Epidermal melanocyte (primary cell): ENCODE measurements around the gene ABCA3.

Experiments used
- DNase-seq: peaks from one replicate; pipeline ENCODE4 v3.0.0; 2011; ENCODE audit warnings: low spot score; ENCODE audit not compliant: insufficient read length

Gene ABCA3

DNA sequence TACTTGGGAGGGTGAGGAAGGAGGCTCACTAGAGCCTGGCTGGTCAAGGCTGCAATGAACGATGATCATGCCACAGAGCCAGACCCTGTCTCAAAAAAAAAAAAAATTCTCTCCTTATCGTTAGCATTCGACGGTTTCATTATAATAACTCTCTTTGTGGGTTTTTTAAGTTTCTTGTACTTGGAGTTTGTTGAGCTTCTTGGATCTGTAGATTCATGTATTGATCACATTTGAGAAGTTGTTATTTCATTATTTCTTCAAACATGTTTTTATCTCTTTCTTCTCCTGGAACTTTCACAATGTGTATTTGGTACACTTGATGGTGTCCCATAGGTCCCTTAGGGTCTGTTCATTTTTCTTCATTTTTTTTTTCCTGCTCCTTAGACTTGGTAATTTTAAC lies 16.8 kb upstream of the ABCA3 start:
- DNase-seq, result no peak

DNA sequence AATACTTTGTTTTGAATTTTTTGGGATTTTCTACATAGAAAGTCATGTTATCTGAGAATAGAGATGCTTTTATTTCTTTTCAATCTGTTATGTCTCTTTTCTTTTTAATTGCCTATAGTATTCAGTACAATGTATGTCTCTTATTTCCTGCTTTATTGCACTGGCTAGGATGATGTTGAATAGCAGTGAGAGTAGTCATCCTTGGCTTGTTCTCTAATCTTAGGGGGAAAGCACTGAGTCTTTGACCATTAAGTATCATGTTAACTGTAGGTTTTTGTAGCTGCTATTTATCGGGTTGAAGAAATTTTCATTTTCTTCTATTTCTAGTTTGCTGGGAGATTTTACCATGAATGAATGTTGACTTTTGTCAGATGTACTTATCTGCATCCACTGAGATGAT lies 10.0 kb upstream of the ABCA3 start:
- DNase-seq, result no peak

DNA sequence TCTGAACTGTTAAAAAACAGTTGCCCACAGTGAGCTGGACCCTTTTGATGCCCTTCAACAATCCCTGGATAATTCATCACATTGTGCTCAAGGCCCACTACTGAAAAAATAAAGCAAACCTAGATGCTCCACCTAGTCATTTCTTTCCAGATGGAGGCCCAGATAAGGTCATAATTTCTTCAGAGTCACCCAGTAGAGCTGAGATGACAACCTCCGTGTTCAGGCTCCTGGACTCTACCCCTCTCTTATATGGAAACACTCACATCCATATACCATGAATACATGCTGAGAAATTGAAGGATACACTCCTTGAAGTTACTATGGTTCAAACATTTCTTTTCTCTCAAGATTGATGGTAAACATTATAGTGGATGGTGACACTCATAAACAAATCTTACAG lies 2.7 kb upstream of the ABCA3 start:
- DNase-seq, result no peak

DNA sequence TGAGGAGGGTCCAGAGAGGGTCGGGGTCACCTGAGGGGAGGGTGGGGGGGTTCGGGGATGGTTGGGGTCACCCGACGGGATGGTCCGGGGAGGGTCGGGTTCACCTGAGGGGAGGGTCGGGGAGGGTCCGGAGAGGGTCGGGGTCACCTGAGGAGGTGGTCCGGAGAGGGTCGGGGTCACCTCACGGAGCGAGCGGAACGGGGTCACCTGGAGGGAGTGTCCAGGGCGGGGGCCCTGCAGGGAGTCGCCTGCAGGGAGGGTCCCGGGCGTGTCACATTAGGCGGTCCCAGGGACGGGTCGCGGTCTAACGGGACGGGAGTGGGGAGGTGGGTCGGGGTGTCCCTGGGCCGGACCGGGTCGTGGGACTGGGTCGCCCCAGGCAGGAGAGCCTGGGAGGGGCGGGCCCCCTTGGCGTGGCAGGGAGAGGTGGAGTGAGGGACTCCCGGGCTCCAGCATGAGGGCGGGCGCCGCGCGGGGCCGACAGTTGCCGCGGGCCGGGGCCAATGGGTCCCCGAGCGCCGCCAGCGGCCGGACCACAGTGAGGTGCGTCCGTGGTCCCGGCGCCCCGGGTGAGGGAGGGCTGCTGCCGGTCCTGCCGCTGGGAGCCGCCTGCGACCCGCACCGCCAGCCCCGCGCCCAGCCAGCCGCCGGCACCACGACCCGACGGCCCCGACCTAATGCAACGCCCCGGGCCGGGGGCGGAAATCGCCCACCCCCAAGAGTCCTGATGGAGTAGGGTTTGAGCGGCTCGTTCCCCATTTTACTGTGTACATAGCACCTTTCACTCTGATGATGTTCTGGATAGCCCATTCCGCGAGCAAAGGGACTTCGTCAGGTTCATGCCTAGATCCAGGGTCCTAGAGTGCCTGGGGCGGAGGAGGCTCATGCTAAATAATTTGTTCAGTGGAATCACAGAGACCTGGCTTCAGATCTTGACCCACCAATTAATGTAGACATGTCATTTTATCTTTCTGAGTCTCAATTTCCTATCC lies 1.2 kb upstream of the ABCA3 start:
- no peak for DNase-seq

DNA sequence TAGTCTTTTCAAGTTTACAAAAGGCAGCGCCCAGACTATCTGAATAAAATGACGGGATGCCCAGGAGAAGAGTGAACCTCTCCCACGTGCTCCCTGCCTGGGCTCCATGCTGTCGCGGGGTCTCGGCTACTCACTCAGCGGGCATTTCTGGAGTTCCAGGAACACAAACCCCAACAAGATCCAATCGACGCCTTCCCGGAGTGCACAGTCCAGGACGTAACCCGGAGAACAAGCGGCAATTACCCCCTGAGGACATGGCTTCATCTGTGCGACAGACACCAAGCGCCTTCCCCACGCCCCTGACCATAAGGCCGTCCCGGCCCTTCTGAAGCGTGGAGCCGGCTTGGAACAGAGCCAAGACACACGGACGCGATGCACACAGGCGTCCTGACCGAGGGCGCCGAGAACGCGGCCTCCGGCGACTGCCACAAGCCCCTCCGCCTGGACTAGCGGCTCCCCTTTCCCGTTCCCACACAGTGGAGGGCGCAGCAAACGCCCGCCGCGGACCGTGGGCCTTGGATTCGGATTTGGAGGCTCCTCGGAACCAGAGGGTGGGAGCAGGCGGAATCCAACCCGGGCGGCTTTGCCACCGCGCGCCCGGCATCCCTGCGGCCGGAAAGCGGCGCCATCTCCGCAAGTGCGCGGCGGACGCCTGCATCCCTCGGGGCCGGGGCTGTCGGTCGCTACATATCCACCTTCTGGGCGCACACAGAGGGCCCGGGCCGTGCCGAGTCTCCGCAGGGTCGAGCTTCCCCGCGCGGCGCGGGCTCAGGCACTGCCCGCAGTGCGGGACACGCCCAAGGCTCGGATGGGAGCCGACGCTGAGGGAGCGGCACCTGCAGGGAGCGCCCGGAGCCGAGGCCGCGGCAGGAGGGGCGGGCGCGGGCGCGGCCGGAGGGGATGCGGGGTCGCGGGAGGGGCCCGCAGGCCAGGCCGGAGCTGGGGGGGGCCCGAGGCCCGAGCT lies 725 bp downstream of the ABCA3 start:
- no peak for DNase-seq

DNA sequence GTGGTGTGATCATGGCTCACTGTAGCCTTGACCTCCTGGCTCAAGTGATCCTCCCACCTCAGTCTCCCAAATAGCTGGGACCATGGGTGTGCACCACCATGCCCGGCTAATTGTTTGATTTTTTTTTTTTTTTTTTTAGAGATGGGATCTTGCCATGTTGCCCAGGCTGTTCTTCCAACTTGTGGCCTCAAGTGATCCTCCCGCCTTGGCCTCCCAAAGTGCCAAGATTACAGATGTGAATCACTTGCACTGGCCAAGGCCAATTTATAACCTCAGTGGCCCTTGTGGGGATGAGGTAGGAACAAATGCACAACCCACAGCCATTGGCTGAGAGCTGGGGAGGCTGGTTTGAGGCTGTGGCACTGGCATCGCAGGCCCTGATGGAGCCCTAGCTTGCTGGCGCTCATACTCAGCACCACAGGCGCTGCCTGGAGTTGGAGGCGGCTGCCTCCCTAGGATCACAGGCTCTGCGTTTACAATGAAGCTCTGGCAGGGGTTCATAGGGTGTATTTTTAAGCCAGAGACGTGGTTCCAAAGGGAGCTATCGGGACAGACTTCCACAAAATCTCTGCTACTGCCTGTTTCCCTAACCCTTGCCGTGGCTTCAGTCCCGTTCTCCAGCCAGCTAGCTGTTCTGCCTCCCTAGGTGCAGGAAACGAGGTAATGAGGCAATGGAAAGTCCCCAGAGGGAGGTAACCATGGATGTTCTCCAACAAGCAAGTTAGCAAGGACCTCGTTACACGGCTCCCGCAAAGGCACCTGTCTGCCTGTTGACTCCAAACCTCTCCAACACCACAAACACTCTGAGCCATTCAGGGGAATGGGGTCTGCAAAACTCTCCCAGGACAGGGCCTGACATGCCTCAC lies 2.9 kb downstream of the ABCA3 start:
- DNase-seq, result no peak

DNA sequence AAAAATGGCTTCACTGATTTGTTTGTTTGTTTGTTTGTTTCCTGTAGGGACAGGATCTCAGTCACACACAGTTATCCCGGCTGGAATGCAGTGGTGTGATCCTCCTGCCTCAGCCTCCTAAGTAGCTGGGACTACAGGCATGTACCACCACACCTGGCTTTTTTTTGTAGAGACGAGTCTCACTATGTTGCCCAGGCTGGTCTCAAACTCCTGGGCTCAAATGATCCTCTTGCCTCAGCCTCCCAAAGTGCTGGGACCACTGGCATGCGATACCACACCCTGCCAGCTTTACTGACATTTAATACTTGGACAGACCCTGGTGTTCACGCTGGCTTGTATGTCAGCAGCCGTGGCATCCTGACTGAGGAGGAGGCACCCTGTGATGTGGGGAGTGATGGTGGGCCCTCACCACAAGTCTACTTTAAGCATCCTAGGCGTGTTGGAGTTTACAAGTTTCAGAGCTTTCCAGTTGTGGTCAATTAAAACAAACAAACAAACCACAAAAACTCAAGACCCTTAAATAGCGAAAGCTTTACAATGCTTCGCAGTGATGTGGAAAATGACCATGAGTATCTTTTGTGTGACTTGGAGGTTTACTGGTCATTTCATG lies 5.1 kb downstream of the ABCA3 start:
- DNase-seq, result no peak

- no peak for DNase-seq
These were observed 6.7 kb downstream of the ABCA3 start for GRCh38 chr16:2333772-2334379.

DNA sequence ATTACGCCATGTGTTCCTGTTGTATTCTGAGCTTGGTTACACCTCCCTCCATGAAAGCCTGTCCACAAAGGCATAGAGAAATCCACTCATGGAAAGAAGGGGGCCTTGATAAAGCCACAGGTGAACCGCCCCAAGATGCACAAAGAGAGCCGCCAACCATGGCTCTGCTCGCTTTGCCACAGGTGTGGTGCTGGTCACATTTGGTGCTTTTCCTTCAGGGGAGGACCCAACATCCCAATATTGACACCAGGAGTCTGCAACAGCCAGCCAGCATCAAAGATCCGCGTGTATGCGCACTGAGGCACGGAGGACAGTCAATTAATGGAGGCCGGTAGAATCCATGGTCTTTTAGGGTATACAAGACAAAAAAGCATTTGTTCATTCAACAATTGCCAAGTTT lies 7.3 kb downstream of the ABCA3 start:
- no peak for DNase-seq

- DNase-seq, result no peak
These were observed 8.6 kb downstream of the ABCA3 start for GRCh38 chr16:2331931-2332267.

DNA sequence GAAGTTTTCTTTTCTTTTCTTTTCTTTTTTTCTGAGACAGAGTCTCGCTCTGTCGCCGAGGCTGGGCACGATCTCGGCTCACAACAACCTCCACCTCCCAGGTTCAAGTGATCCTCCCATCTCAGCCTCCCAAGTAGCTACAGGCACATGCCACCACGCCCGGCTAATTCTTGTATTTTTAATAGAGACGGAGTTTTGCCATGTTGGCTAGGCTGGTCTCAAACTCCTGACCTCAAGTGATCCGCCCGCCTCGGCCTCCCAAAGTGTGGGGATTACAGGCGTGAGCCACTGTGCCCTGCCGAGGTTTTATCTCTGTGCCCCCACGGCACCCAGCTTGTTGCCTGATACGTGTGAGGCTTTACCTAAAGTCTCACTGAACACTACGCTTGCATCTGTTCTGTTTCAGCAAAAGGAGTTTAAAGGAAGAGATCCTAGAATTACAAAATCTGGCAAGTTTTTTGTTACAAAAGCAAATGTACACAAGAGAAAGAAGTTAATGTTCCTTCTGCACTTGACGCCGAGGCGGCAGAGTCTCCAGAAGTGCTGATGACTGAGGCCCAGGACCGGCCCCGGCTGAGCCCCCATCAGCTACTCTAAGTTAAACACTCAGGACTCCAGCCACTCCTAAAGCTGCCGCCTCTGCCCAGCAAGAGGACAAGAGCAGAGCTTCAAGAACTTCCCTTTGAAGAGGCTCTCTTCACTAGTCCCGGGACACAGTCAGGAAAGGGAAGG lies 9.2 kb downstream of the ABCA3 start:
- DNase-seq, result no peak

- DNase-seq, result no peak
These were observed 11.0 kb downstream of the ABCA3 start for GRCh38 chr16:2329532-2329931.

DNA sequence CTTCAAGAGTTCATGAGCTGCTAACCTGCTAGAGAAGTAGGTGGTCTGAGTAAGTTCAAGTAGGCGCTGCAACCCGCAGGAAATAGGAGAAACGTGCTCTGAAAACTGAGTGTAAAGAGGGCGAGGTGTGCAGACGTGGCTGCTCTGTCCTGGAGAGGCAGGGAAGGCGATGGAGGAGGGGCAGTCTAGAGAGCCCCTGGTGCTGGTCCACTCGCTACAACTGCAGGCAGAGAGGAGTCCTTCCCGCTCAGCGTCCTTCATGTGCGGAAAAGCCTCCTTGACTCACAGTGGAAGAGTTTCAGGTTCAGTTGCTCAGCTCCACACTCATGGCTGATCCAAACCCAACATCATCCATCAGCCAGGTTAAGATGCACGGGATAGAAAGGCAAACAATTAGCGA lies 12.1 kb downstream of the ABCA3 start:
- no peak for DNase-seq

- DNase-seq, result no peak
These were observed 14.3 kb downstream of the ABCA3 start for GRCh38 chr16:2326191-2326590.

DNA sequence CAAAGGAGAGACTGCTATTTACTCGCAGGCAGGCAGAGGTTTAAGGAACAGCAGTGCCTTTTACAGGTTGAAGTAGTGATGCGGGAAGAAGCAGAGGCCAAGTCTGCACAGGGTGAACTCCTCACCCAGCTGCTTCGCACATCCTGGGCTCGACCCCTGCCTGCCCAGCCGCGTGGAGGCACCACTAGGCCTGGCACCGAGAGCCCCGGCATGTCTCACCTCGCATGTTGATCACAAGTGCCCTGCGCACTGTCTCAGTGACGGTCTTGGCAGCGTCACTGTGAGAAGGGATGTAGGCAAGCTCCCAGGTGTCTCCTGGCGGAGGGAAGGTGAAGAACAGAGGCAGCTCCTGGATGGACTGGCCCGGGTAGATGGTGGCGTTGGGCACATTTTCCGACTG lies 14.7 kb downstream of the ABCA3 start:
- DNase-seq, result no peak

- no peak for DNase-seq
These were observed 15.3 kb downstream of the ABCA3 start for GRCh38 chr16:2325181-2325580.

- no peak for DNase-seq
These were observed 16.1 kb downstream of the ABCA3 start for GRCh38 chr16:2324296-2324859.

DNA sequence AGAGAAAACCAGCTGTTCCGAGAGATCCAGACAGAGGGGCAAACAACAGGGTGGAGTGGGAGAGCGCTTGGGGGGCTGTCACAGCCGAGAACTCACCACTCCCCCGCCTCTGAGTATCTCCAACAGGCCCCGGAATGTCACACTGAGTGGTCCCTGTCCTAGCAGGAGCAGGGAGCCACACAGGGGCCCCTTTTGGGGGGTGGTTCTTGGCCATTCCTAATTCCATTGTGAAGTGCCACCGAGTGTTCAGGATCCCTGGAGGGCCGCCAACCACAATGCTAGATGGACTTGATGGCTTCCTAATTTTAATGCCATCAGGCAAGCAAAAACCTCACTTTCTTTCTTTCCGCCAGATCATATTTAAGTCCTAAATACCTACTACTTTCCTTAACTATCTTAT lies 16.8 kb downstream of the ABCA3 start:
- no peak for DNase-seq

- DNase-seq, result no peak
These were observed 20.9 kb downstream of the ABCA3 start for GRCh38 chr16:2319606-2320005.
